ENCODE data around the gene WDR93. TPM values are rescaled to one million over a fixed set of nuclear protein-coding genes. Genes with fewer than 3 reads are reported as not detected.
"Not testable (repeated sequence)": the region's sequence is repeated elsewhere in the genome, so short reads cannot be mapped to it uniquely, and the experiment has no call there.

The WDR93 gene
- total and polyA plus RNA-seq, 2 of the 4 experiments (the other 2 are of a cell fraction): not detected

DNA sequence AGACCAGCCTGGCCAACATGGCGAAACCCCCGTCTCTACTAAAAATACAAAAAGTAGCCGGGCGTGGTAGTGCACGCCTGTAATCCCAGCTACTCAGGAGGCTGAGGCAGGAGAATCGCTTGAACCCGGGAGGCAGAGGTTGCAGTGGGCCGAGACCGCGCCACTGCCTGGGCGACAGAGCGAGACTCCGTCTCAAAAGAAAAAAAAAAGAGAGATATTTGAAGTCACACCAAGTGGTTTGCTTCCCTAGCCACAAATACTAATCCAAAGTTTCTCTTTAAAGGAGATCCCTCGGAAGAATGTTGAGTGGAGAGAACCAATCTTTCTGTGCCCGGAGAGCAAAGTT, 708 bp upstream of the WDR93 start:
- H4K20me1 ChIP-seq (ENCODE audit: insufficient read depth, low read length); H3K4me1 ChIP-seq (ENCODE audit: control insufficient read depth, insufficient read depth, low read length); H3K9me3 ChIP-seq (ENCODE audit: control insufficient read depth, insufficient read depth, low read length); H3K4ac ChIP-seq (ENCODE audit: low read depth, low read length); H3K36me3 ChIP-seq (ENCODE audit: control insufficient read depth, insufficient read depth, low read length); H3K56ac ChIP-seq (ENCODE audit: extremely low read depth, insufficient read depth, low read length); H3K27me3 ChIP-seq (ENCODE audit: control insufficient read depth, insufficient read depth, low read length); H2AK5ac ChIP-seq (ENCODE audit: low read depth, low read length); DNase-seq; H3K79me1 ChIP-seq (ENCODE audit: low read depth in 1 of 2, low read length in 2 of 2); H2BK5ac ChIP-seq (ENCODE audit: low read depth, low read length, poor library complexity, severe bottlenecking); H3K9me1 ChIP-seq (ENCODE audit: insufficient read depth, low read length); intact Hi-C loops (cut with micrococcal nuclease); POLR2A ChIA-PET (ENCODE audit: unreplicated experiment); H2BK15ac ChIP-seq (ENCODE audit: low read depth, low read length); dilution Hi-C loops (cut with HindIII; ENCODE audit: low sequenced_read_pairs, unreplicated experiment); CTCF ChIA-PET; H2BK20ac ChIP-seq (ENCODE audit: low read depth, low read length); in situ Hi-C loops (cut with MboI; ENCODE audit: low sequenced_read_pairs); BruUV-seq (replicated peaks); ATAC-seq (ENCODE audit: low read depth); H4K91ac ChIP-seq (ENCODE audit: insufficient read depth, low read depth, low read length); H2AK9ac ChIP-seq (replicated peaks; ENCODE audit: low read depth, low read length, poor library complexity); H2BK120ac ChIP-seq (ENCODE audit: low read depth, low read length): not testable (repeated sequence)
- H3K4me2 ChIP-seq (ENCODE audit: low read depth, low read length): peak overlapping the region; percentile 95
- WGBS, 2 experiments (ENCODE audit: extremely low coverage in 2 of 2, insufficient read length in 1 of 2): 80% methylated on average over 5 of the region's 15 CpGs; no CpG with 5 or more reads in 1 of the 2 experiments
- H3K18ac ChIP-seq (ENCODE audit: low read depth, low read length): peak overlapping the region; percentile 11
- H3K4me3 ChIP-seq (ENCODE audit: insufficient read depth, low read depth, low read length): peak overlapping the region; percentile 95
- peak overlapping the region; percentile 85 for H4K5ac ChIP-seq (ENCODE audit: low read depth, low read length)
- H3K23ac ChIP-seq (ENCODE audit: low read depth, low read length): 0 out of 2 replicates have a peak overlapping the region, but pooled peaks have one; percentile 11
- peak overlapping the region; percentile 25; the same call in 1 of the 2 replicates for H3K27ac ChIP-seq (ENCODE audit: insufficient read depth, low read length)
- H3K9ac ChIP-seq (ENCODE audit: low read depth, low read length): peak overlapping the region; percentile 71
- H2AFZ ChIP-seq (replicated peaks; ENCODE audit: low read length, poor library complexity): peak overlapping the region; percentile 99
- H3K14ac ChIP-seq (replicated peaks; ENCODE audit: low read depth, low read length): peak overlapping the region; percentile 80; the same call in 1 of the 2 replicates
- peak overlapping the region; percentile 86 to 92 for H4K8ac ChIP-seq (ENCODE audit: low read depth in 2 of 2, low read length in 2 of 2)

Measured in IMR-90 (cell line).